NCI-H524 treated with DMSO at 0.1 percent for 48 hours (cell line): ENCODE results near the gene GPR35.

Source experiments
- DNase-seq: peaks from one replicate; lab custom pipeline; 2025; lab: John Stamatoyannopoulos, UW

The GPR35 gene

GRCh38 chr2:240624950-240625621, at the start of gene GPR35:
TSS of gene GPR35 (plus strand) at chr2:240625480. CDS start at chr2:240629953, 4,473 bp downstream.
- DNase-seq = no peak

- DNase-seq = no peak
Observed at GRCh38 chr2:240576036-240576435, 49.2 kb upstream of the GPR35 start.

GRCh38 chr2:240576436-240577205, 48.7 kb upstream of the GPR35 start:
- no peak for DNase-seq

GRCh38 chr2:240577281-240578109, 47.8 kb upstream of the GPR35 start:
- no peak for DNase-seq

GRCh38 chr2:240578110-240578450, 47.2 kb upstream of the GPR35 start:
- no peak for DNase-seq

GRCh38 chr2:240578488-240578887, 46.8 kb upstream of the GPR35 start:
- no peak for DNase-seq

- DNase-seq = no peak
Observed at GRCh38 chr2:240579071-240579762, 46.1 kb upstream of the GPR35 start.

- no peak for DNase-seq
Observed at GRCh38 chr2:240579771-240580614, 45.3 kb upstream of the GPR35 start.

- no peak for DNase-seq
Observed at GRCh38 chr2:240581811-240582210, 43.5 kb upstream of the GPR35 start.

- no peak for DNase-seq
Observed at GRCh38 chr2:240582781-240583180, 42.5 kb upstream of the GPR35 start.

GRCh38 chr2:240583774-240584173, 41.5 kb upstream of the GPR35 start:
- no peak for DNase-seq

GRCh38 chr2:240584486-240585031, 40.7 kb upstream of the GPR35 start:
- peak; percentile 98 for DNase-seq

GRCh38 chr2:240585101-240585500, 40.2 kb upstream of the GPR35 start:
- no peak for DNase-seq

GRCh38 chr2:240585681-240586197, 39.5 kb upstream of the GPR35 start:
- DNase-seq = no peak

- DNase-seq = peak; percentile 41
Observed at GRCh38 chr2:240586198-240586918, 38.9 kb upstream of the GPR35 start, which contains the start of gene CAPN10. TSS of gene CAPN10 (plus strand) at chr2:240586734. CDS start at chr2:240586912, 178 bp downstream.

- no peak for DNase-seq
Observed at GRCh38 chr2:240586919-240587800, 38.1 kb upstream of the GPR35 start.

- no peak for DNase-seq
Observed at GRCh38 chr2:240588006-240588655, 37.1 kb upstream of the GPR35 start.

- DNase-seq = no peak
Observed at GRCh38 chr2:240588669-240589068, 36.6 kb upstream of the GPR35 start.
